AG10803 (cell line): Measurements from ENCODE around the gene ZBTB7A.

Experiments
- DNase-seq: peaks from one replicate; pipeline ENCODE4 v3.0.0; 2010; ENCODE audit warnings: low read depth
- H3K4me3 ChIP-seq: 2 replicates; pipeline ENCODE4 v1.5.1; 2011; ENCODE audit warnings: mild to moderate bottlenecking, low read length, control low read depth
- CTCF ChIP-seq: conservative IDR thresholded peaks from 2 replicates; pipeline ENCODE4 v1.5.1; 2011; ENCODE audit warnings: mild to moderate bottlenecking, low read length, control low read depth, inconsistent platforms

The ZBTB7A gene

GRCh38 chr19:4018775-4019504, 47.8 kb downstream of the ZBTB7A start:
- no peak overlapping the region for H3K4me3 ChIP-seq
- no peak for DNase-seq
- TF ChIP-seq CTCF: no peak

- no peak overlapping the region for H3K4me3 ChIP-seq
- no peak for TF ChIP-seq CTCF
- DNase-seq: no peak
Measured at GRCh38 chr19:4018140-4018613, 48.5 kb downstream of the ZBTB7A start.

GRCh38 chr19:4016903-4017638, 49.6 kb downstream of the ZBTB7A start:
- TF ChIP-seq CTCF: no peak
- no peak overlapping the region for H3K4me3 ChIP-seq
- DNase-seq: no peak

- DNase-seq: no peak
- no peak overlapping the region for H3K4me3 ChIP-seq
- TF ChIP-seq CTCF: no peak
Measured at GRCh38 chr19:4016486-4016885, 50.2 kb downstream of the ZBTB7A start.

- no peak for TF ChIP-seq CTCF
- DNase-seq: no peak
- no peak overlapping the region for H3K4me3 ChIP-seq
Measured at GRCh38 chr19:4015705-4016402, 50.8 kb downstream of the ZBTB7A start.

- DNase-seq: no peak
- H3K4me3 ChIP-seq: no peak overlapping the region
- TF ChIP-seq CTCF: no peak
Measured at GRCh38 chr19:4014541-4015491, 51.9 kb downstream of the ZBTB7A start.
